GM21825 (cell line): Measurements from ENCODE around the gene F12.
"Not testable (repeated sequence)": the region's sequence is repeated elsewhere in the genome, so short reads cannot be mapped to it uniquely, and the experiment has no call there.

Source experiments
- ATAC-seq: cut with Tn5 transposase; IDR thresholded peaks from one replicate; pipeline ENCODE4 v1.9.1; 2021; ENCODE audit warnings: mild to moderate bottlenecking, moderate library complexity; ENCODE audit not compliant: unreplicated experiment

The F12 gene

DNA sequence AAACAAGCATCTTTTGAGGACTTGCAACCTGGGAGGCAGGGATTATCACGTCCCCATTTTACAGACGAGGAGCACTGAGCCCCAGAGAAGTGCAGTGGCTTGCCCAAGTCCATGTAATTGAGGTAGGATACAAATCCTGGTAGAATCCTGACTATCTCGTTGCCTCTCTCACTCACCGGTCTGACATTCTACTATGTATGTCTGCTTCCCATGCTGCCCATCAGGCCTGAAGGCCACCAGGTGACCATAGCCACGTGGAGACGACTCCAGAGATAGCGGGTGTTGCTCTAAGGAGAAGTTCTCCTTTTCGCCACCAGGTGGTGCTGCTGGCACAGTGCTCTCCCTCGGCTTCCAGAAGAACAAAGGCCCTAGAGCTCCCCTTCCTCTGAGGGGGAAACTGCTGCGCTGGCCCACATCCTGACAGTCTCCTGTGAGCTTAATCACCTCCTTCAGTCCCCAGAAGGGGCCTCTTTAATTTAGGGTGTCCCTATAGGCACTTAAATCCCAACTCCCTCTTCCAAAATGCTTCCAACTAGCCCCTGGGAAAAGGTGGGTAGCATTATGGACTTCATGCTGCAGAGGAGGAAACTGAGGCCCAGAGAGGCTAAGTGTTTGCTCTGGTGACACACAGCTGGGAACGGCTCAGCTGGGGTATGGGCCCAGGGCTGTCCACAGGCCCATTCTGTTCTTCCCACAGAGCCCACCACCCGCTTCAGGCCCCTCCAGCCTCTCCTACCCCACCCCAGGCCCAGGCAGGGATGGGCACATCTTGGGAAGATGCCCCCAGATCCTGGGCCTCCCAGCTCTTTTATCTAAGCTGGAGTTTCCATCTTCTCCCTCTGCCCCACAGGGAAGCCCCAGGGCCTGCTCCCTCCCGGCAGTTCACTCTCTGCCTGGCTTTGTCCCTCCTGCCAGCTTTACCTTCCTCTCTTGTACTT, 18.7 kb downstream of the F12 start:
- peak; percentile 61 for ATAC-seq

DNA sequence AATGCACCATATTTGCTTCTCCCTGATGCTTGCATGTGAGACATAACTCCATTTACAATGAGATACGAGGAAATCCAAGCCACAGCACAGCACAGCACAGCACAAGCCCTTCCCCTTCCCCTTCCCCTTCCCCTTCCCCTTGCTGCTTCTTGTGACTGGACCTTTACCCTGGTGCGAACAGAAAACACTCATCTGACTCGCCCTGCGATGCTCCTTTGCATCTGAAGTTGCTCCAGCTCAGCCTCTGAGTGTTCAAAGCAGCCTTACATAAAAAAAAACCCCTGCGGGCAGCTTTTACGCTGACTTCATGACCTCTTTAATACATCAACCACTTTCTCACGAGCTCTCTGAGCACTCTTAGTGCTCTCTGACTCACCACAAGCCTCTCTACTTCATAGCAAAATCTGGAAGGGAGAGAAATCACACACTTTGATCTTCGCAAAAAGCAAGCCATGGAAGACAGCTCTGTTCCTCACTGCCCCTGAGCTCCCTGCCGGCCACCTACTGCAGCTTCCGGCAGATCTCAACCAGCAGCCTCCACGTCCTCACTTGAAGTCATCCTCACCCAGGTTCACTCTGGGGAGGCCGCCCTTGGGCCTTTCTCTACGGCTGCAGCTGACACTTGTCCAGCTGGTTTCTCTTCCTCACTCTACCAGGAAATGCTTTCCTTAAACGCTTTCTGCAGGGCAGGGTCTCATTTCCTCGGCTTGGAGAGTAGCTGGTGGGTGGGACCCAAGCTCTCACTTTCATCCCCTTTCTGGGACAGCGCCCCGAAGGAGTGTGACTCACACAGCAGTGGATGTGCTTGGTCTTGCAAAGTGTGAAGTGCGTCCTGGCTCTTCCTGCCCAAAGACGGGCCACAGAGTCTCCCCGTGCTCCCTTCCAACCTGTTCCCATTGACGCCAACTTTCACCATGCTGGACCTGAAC, 19.9 kb downstream of the F12 start:
- ATAC-seq: peak; percentile 37

- no peak for ATAC-seq
Observed at GRCh38 chr5:177388521-177389052, 20.8 kb downstream of the F12 start.

GRCh38 chr5:177387405-177387804, 22.0 kb downstream of the F12 start:
- ATAC-seq: no peak

GRCh38 chr5:177386542-177386941, 22.8 kb downstream of the F12 start:
- ATAC-seq: no peak

DNA sequence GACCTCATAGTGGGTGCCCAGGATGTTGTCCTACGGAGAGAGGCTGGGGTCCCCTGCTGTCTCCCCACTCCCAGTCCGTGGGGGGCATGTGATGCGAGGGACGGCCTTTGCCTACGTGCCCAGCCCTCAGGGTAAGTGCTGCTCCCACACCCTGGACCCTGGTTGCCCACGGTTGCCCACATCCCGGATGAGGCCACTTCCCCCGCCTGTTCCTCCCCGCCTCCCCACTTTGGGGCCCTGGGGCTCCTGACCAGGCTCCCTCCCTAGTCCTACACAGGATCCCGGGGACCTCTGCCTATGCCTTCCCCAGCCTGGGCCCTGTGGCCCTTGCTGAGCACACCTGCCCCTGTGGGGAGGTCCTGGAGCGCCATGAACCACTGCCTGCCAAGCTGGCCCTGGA, 23.6 kb downstream of the F12 start:
- no peak for ATAC-seq

GRCh38 chr5:177384134-177384533, 25.2 kb downstream of the F12 start, which contains the start of gene SLC34A1:
Gene SLC34A1, plus strand, starts transcription at chr5:177384434. Its CDS starts 1,308 bp downstream, at chr5:177385742.
- no peak for ATAC-seq

DNA sequence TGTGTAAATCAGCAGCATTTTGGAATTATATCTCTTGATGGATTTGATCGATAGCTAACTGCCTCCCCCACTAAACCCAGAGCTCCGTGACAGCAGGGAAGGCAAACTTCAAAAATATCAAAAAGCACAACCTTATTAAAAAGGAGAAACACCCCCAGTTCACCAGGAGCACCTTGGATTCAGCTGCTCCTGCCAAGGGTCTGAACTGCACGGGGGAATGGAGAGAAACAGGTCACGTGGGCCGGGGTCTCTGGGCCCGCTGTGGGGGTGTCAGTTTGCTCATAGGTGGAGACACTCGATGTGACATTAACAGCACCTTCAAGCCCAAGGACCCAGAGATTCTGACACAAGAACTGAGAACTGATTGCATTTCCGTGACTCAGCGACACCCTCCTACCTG, 26.2 kb downstream of the F12 start:
- no peak for ATAC-seq

DNA sequence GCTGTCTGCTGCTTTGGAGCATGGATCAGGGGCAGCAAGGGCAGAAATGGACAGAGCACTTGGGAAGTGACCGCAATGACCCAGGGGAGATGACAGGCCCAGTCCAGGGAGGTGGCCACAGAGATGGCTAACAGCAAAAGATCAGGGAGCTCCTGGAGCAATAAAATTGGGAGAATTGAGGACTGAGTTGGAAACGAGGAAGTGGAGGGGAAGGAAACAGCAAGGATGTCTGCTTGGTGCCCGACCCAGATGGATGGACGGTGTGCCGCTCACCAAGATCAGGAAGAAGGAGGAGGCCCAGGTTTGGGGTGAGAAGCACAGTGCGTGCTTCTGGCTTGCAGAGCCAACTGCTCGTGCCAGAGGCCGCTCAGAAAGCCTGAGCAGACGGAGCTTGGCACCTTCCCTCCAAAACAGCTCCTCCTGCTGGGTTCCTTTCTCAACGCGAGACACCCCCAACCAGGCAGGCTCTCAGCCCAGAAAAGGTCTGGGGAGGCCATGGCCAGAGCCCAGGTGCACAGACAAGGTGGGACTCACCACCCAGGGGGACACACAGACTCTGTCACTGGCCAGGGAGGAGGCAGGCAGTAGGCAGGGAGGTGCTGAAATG, 26.8 kb downstream of the F12 start:
- ATAC-seq: no peak

DNA sequence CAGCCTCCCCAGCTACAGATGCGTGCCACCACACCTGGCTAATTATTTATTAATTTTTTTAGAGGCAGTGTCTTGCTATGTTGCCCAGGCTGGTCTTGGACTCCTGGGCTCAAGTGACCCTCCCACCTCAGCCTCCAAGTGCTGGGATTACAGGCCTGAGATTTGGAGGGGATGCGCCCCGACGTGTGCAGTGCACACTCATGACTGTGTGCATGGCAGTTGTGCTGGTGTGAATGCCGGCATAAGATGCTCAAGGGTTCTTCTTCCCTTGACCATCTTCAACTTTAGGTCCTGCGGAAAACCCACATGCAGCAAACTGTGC, 28.6 kb downstream of the F12 start:
- ATAC-seq: no peak

DNA sequence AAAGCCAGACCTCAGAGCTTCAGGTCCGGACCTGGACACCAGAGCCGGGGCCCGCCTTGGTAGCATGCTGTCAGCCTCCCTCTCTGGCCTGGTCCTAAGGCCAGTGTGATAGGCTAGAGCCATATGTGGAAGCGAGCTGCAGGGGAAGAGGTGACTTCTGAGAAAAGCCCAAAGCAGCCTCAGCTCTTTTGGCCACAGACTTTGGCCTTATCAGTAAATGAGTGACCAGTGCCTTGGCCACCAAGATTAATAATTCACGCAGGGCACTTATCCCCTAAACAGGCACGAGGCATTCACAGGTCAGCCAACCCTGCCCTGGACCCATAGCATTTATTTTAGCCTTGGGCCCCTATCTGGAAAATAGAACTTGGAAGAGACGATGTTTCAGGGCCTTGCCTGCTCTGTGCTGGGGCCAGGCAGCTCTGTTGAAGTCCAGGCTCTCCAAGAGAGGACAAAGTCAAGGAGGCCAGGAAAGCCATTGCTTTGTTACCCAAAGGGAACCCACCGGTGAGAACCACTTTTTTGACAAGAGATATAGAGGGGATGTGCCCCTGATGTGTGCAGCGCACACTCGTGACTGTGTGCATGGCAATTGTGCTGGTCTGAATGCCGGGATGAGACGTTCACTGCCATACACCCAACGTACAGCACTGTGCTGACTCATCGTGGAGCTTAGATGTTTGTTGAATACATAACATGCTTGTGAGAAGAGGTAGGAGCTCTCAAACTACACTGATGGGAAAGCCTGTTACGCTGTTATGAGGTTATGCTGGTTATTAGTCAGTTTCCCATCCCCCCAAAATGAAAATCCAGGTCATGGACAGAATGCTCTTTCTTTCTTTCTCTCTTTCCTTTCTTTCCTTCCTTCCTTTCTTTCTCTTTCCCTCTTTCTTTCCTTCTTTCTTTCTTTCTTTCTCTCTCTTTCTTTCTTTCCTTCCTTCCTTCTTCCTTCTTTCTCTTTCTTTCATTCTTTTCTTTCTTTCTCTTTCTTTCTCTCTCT, 30.2 kb downstream of the F12 start:
- ATAC-seq: peak; percentile 48

DNA sequence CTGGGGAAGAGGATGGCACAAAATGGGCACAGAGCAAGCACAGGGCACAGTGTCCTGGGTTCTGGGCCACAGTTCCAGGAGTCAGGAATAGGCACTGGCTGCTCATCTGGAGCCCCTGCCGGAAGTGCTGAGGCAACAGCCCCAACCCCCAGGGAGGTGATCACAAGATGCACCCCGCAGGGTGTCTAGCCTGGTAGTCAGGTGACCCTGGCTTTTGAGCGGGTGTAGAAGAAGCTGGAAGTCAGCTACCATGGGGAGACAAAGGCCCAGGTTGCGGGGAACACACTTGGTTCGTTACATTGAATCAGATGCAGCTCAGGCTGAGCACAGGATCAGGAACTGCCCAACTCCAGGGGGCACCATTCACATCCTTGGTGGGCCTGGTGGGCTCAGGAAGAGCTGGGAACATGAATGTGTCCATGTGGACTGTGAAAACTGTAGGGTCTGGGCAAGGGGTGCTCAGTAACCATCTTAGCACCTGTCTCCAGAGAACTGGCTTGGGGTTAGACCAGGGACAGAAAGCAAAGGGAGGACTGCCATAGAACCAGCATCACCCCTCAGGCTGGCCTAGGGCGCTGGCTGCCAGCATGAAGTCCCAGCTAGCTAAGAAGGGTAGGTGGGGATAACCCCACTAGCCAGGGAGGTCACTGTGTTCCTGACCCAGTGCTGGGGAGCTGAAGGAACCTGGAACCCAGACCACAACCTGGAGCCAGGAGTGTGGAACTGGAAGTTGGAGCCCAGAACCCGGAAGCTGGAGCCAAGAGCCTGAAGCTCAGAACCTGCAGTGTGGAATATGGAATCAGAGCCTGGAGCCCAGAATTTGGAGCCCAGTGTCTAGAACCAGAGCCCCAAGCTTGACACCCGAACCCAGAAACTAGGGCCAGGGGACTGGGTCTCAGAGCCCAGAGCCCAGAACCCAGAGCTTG, 31.2 kb downstream of the F12 start:
- ATAC-seq: no peak

DNA sequence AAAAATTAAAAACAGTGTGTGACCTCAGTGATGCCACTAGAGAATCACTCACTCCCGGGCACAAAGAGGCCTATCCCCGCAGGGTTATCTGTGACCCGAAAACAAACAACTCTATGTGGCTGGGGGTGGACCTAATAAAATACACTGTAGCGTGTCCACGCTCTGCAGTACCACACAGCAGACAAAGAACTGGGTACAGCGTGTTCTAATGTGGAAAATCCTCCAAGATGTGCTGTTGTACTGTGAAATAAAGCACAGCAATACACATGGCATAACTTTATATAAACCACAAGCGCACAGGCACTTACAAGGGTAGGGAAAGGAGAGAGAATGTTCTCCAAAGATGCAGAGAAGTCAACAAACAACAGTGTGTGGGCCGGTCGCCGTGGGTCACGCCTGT, 33.3 kb downstream of the F12 start:
- ATAC-seq: no peak

DNA sequence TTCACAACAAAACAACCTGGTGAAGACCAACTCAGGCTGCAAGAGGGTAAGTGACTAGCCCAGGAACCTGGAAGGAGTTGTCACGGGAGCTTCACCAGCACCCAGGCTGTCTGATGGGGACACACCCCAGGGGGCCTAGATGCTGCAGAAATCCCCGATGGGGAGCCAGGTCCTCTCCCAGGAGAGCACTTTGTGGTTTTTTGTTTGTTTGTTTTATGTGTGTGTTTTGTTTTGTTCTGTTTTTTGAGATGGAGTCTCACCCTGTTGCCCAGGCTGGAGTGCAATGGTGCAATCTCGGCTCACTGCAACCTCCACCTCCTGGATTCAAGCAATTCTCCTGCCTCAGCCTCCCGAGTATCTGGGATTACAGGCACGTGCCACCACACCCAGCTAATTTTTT, 33.8 kb downstream of the F12 start:
- ATAC-seq: not testable (repeated sequence)

GRCh38 chr5:177374211-177374610, 35.2 kb downstream of the F12 start:
- no peak for ATAC-seq

DNA sequence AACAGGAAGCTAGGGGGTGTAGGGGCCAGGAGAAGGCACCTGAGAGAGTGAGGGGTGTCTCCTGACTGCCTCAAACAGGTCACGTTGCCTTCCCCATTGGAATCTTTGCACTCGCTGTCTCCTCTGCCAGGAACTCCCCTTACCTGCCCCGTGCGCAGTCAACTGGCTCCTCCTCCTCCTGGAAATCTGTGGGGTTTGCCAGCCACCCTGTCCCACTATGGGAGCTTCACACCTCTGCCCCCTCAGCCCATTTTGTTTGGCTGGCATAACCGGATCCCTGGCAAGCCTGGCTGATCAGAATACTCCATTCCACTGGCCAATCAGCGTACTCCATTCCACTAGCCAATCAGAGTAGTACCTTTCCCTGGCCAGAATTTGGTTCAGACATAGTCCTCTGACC, 35.6 kb downstream of the F12 start:
- ATAC-seq: no peak

- no peak for ATAC-seq
Observed at GRCh38 chr5:177372910-177373309, 36.5 kb downstream of the F12 start.

DNA sequence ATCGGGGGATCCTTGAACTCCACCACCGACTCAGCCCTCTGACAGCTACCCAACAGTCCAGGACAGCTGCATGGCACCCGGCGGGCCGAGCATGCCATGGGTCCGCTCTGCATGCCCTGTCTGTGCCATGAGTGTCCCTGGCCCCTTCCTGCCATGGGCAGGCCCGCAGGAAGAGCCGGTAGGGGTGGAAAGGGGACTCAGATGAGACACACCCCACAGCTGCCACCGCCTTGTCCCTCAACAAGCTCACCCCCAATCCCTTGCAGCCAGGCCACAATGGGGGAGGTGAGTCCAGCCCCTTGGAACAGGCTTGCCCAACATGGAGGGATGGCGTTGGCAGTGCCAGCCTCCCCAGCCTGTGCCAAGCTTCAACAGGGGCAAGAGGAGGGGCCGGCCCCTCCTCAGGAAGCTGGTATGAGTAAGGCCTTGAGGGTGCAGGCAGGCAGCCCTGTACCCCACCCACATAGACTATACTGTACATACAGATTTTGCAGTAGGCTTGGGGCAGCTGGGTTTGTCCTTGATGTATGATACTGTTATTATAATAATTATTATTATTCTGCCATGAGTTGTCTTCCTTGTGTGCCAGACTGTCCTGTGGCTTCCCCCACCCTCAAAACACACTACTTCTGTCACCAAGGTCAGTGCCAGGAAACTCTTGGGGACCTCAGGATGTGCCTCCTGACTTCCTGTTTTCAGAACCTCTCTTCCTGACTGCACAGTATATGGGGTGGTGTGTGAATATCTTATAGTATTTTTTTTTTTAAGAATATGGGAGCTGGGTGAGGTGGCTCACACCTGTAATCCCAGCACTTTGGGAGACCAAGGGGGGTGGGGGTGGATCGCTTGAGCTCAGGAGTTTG, 37.1 kb downstream of the F12 start:
- ATAC-seq: no peak
